H1 (cell line): Measurements from ENCODE around the gene ZC3H7B. TPM values are rescaled to one million over a fixed set of nuclear protein-coding genes. Genes with fewer than 3 reads are reported as not detected.

Experiments
- BACH1 ChIP-seq: IDR thresholded peaks from 2 replicates; pipeline ENCODE4 v1.6.1; 2012; ENCODE audit warnings: low read length, improper control_type of control experiment
- CHD7 ChIP-seq: fragments of 300-600 bp; sonication (generic); IDR thresholded peaks from 2 replicates; pipeline ENCODE4 v1.7.1; 2012; ENCODE audit warnings: low read length, moderate library complexity, mild to moderate bottlenecking, inconsistent platforms; ENCODE audit not compliant: insufficient replicate concordance
- JUN ChIP-seq: IDR thresholded peaks from 2 replicates; pipeline ENCODE4 v1.6.1; 2011; ENCODE audit warnings: low read depth, mild to moderate bottlenecking, improper control_type of control experiment, low read length
- KDM4A ChIP-seq: IDR thresholded peaks from one replicate; pipeline ENCODE4 v1.7.1; 2012; ENCODE audit warnings: low read depth, mild to moderate bottlenecking, moderate library complexity, low read length, inconsistent platforms; ENCODE audit not compliant: severe bottlenecking
- polyA plus RNA-seq, 7 experiments: library from polyadenylated mRNA; depleted of rRNA in 3 of 7; stranded (reverse) in 5 of 7; unstranded in 2 of 7; fragments of >200 nt in 5 of 7; fragments of 200-250 nt in 2 of 7; gene quantifications; 1 replicate in 5 of 7; 2 replicates in 1 of 7; 4 replicates in 1 of 7; pipeline versions ENCODE4 v1.2.1 to v1.2.3, GENCODE V29; 2011 to 2013; ENCODE audit warnings: missing spikeins in 2 of 7, mixed read lengths in 2 of 7
- total RNA-seq: library from RNA; stranded (reverse); fragmentation: NEBNext Ultra II Directional; extraction: Animal tissue kit (Norgen Biotek cat#: 25700); gene quantifications from 2 replicates; pipeline ENCODE4 v1.2.1, GENCODE V29; 2021

Gene ZC3H7B
- total and polyA plus RNA-seq, 2 of the 8 experiments (the other 6 are each of a cell fraction or from before 2014, with no cell fraction given), result 35.5 to 78.6 TPM

GRCh38 chr22:41305646-41306045, 4.3 kb downstream of the ZC3H7B start (continued):
- TF ChIP-seq CHD7 (no peak), JUN (no peak), BACH1 (no peak), KDM4A (no peak)
